ENCODE results near the gene UBE2Q1.

GRCh38 chr1:154512760-154513159, 45.7 kb downstream of the UBE2Q1 start:
- TF ChIP-seq POLR2AphosphoS5 (IDR thresholded peaks at IDR 0.05; ENCODE audit: low read depth, low read length) (no peak), POLR2A (IDR thresholded peaks at IDR 0.05; ENCODE audit: low read depth, low read length) (no peak), TAF1 (IDR thresholded peaks at IDR 0.05; ENCODE audit: borderline replicate concordance, low read depth, low read length) (no peak)

All from GM12892 (cell line).